Myocyte (in vitro differentiated cells): ENCODE results near the gene APBA2. TPM values are rescaled to one million over a fixed set of nuclear protein-coding genes. Genes with fewer than 3 reads are reported as not detected.
"Not testable (repeated sequence)": the region's sequence is repeated elsewhere in the genome, so short reads cannot be mapped to it uniquely, and the experiment has no call there.

Experiments used
- DNase-seq: peaks from one replicate; pipeline ENCODE4 v3.0.0-alpha.2; 2012; ENCODE audit warnings: low read depth
- polyA plus RNA-seq: library from polyadenylated mRNA; unstranded; fragments of >200 nt; gene quantifications from one replicate; pipeline ENCODE4 v1.2.1, GENCODE V29; 2012; ENCODE audit warnings: missing spikeins
- total RNA-seq: library from RNA; depleted of rRNA; stranded (reverse); fragments of >200 nt; gene quantifications from 2 replicates; pipeline ENCODE4 v1.2.3, GENCODE V29; 2014

The APBA2 gene
- total RNA-seq = not detected in 2 replicates
- polyA plus RNA-seq = not detected

- DNase-seq = no peak
Measured at GRCh38 chr15:28885630-28886430, at the start of gene APBA2. TSS of gene APBA2 (plus strand) at chr15:28885974. CDS start at chr15:29053885, 167,911 bp downstream.

GRCh38 chr15:28840285-28840684 lies 45.5 kb upstream of the APBA2 start:
- DNase-seq = not testable (repeated sequence)

- DNase-seq = not testable (repeated sequence)
Measured at GRCh38 chr15:28842210-28842609, 43.6 kb upstream of the APBA2 start.

GRCh38 chr15:28843520-28843919 lies 42.3 kb upstream of the APBA2 start:
- DNase-seq = not testable (repeated sequence)

GRCh38 chr15:28844147-28844546 lies 41.6 kb upstream of the APBA2 start:
- DNase-seq = not testable (repeated sequence)

- DNase-seq = not testable (repeated sequence)
Measured at GRCh38 chr15:28847247-28847646, 38.5 kb upstream of the APBA2 start.

- DNase-seq = not testable (repeated sequence)
Measured at GRCh38 chr15:28847959-28848358, 37.8 kb upstream of the APBA2 start.

GRCh38 chr15:28848521-28848920 lies 37.3 kb upstream of the APBA2 start, which contains the start of gene GOLGA6L7:
TSS of gene GOLGA6L7 (minus strand) at chr15:28848644. CDS start at chr15:28848549, 95 bp downstream.
- DNase-seq = not testable (repeated sequence)

GRCh38 chr15:28849271-28849670 lies 36.5 kb upstream of the APBA2 start:
- not testable (repeated sequence) for DNase-seq

- not testable (repeated sequence) for DNase-seq
Measured at GRCh38 chr15:28849766-28850165, 36.0 kb upstream of the APBA2 start.

GRCh38 chr15:28853654-28854053 lies 32.1 kb upstream of the APBA2 start:
- not testable (repeated sequence) for DNase-seq

- not testable (repeated sequence) for DNase-seq
Measured at GRCh38 chr15:28854578-28854977, 31.2 kb upstream of the APBA2 start.

- DNase-seq = no peak
Measured at GRCh38 chr15:28861031-28861534, 24.7 kb upstream of the APBA2 start.

- not testable (repeated sequence) for DNase-seq
Measured at GRCh38 chr15:28861589-28862293, 24.0 kb upstream of the APBA2 start.

GRCh38 chr15:28868744-28869345 lies 16.9 kb upstream of the APBA2 start:
- DNase-seq = no peak

- DNase-seq = no peak
Measured at GRCh38 chr15:28871168-28871567, 14.6 kb upstream of the APBA2 start.

- no peak for DNase-seq
Measured at GRCh38 chr15:28873006-28873405, 12.8 kb upstream of the APBA2 start.

- no peak for DNase-seq
Measured at GRCh38 chr15:28873585-28874190, 12.1 kb upstream of the APBA2 start.

GRCh38 chr15:28875461-28876000 lies 10.2 kb upstream of the APBA2 start:
- DNase-seq = no peak

- DNase-seq = no peak
Measured at GRCh38 chr15:28876131-28876844, 9.5 kb upstream of the APBA2 start.
